Cardiac septum (tissue), 1 donor: ENCODE data around the gene CNN2. TPM values are rescaled to one million over a fixed set of nuclear protein-coding genes. Genes with fewer than 3 reads are reported as not detected.
A peak's percentile ranks its signal among the peaks of the same experiment; 100 is the strongest.

Experiments
- DNase-seq: peaks from one replicate; pipeline ENCODE4 v3.0.0-alpha.2; 2020; ENCODE audit warnings: low spot score
- intact Hi-C: fragments of 100-400 bp; cut with DNase I; formaldehyde crosslinking; loops from one replicate; pipeline ENCODE4 v1.14.0; 2022
- total RNA-seq: library from RNA; stranded (reverse); fragmentation: NEBNext Ultra II Directional; extraction: Animal tissue kit (Norgen Biotek cat#: 25700); gene quantifications from one replicate; pipeline ENCODE4 v1.2.1, GENCODE V29; 2021
- donor health status: DM: no; HTN: no; CAD: no.

CNN2 gene
- total RNA-seq, 1 donor from 2014 or later: 44.8 TPM

DNA sequence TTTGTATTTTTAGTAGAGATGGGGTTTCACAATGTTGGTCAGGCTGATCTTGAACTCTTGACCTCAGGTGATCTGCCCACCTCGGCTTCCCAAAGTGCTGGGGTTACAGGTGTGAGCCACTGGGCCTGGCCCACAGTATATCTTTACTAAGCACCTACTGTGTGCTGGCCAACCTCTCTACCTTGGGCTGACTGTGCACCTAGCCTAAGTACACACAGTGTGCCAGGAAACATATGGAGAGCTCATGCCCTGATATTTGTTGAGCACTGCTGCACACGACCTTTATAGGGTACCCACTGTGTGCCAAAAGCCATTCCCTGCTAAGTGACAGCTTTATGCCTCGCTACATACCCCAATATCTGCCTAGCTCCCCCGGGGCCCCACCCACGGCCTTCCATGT, 34.3 kb downstream of the CNN2 start:
- DNase-seq: no peak
- intact Hi-C loops: no loop called here

DNA sequence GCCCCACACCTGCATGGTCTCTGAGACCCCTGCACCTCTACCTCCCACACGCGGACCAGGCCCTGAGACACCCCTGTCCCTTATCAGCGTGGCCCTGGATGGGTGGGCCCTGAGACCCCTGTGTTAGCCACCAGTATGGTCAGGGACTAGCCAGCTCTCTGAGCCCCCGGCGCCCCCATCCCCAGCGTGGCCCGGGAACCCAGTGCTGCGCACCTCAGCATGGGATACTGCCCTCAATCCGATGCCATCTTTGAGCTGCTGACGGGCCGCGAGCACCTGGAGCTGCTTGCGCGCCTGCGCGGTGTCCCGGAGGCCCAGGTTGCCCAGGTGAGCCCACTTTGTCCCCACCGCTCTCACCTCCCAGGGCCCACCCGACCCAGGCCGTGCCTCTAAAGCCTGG, 35.6 kb downstream of the CNN2 start:
- no peak for DNase-seq
- intact Hi-C loops: no loop called here

DNA sequence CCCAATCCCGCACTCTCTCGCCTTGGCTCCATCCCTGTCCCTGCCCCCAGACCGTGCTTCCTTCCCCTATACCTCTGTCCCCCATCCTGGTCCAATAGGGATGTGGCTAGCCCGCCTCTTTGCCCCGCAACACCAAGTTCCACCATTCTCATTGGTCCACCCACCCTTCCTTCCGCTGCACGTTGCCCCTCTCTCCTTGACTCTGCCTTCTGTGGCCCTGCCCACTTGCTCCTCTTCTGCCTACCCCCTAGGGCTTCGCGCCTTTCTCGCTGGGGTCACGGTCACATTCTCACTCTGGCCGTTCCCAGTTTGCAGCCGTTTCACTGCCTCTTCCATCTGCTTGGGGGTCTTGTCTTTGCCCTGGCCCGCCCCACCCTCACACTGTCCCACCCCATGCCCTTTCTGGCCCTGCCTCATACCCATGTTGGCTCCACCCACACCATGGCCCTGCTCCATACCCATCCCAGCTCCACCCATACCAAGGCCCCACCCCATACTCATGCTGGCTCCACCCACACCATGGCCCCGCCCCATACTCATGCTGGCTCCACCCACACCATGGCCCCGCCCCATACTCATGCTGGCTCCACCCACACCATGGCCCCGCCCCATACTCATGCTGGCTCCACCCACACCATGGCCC, 36.1 kb downstream of the CNN2 start:
- intact Hi-C loops: no loop called here
- no peak for DNase-seq

DNA sequence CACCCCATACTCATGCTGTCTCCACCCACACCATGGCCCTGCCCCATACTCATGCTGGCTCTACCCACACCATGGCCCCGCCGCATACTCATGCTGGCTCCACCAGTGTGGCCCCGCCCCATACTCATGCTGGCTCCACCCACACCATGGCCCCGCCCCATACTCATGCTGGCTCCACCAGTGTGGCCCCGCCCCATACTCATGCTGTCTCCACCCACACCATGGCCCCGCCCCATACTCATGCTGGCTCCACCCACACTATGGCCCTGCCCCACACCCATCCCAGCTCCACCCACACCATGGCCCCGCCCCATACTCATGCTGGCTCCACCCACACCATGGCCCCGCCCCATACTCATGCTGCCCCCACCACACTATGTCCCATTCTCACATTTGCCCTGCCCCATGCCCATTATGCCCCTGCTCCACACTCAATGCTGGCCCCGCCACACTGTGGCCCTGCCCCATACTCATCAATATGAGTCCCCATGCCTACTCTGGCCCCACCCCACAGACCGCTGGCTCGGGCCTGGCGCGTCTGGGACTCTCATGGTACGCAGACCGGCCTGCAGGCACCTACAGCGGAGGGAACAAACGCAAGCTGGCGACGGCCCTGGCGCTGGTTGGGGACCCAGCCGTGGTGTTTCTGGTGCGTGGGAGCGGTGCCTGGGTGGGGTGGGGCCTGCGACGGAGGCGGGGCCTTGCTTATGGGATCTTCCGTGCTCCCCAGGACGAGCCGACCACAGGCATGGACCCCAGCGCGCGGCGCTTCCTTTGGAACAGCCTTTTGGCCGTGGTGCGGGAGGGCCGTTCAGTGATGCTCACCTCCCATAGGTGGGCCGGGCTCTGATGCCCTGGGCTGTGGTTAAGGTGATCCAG, 36.9 kb downstream of the CNN2 start:
- intact Hi-C loops: no loop called here
- DNase-seq: no peak

DNA sequence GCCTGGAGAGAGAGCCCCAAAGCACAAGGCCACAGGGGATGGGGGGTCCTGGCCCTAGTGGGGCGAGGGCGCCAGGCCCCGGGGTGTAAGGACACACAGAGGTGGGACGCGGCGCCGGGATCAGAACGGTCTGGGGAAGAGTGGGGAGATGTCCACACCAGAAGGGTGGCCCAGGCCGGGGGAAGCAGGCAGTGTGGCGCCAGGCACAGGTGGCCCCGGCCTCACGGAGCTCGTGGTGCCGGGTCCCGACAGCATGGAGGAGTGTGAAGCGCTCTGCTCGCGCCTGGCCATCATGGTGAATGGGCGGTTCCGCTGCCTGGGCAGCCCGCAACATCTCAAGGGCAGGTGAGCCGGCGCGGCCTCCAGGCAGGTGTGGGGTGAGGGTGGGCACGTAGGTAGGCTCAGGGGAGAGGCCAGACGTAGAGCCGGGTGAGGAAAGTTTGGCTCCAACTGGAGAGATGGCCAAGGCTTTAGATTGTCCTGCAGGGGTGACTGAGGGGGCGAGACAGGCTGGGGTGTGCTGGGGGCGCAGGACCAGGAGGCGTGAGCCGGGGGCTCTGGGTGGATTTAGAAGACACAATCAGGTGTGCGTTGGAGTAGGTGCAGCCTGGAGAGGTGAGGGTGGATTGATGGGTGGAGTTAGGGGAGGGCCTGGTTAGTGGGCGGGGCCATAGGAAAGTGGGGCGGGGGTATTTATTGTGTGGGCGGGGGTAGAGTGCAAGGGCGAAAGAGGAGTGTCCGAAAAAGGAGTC, 37.7 kb downstream of the CNN2 start:
- no peak for DNase-seq
- intact Hi-C loops: no loop called here

DNA sequence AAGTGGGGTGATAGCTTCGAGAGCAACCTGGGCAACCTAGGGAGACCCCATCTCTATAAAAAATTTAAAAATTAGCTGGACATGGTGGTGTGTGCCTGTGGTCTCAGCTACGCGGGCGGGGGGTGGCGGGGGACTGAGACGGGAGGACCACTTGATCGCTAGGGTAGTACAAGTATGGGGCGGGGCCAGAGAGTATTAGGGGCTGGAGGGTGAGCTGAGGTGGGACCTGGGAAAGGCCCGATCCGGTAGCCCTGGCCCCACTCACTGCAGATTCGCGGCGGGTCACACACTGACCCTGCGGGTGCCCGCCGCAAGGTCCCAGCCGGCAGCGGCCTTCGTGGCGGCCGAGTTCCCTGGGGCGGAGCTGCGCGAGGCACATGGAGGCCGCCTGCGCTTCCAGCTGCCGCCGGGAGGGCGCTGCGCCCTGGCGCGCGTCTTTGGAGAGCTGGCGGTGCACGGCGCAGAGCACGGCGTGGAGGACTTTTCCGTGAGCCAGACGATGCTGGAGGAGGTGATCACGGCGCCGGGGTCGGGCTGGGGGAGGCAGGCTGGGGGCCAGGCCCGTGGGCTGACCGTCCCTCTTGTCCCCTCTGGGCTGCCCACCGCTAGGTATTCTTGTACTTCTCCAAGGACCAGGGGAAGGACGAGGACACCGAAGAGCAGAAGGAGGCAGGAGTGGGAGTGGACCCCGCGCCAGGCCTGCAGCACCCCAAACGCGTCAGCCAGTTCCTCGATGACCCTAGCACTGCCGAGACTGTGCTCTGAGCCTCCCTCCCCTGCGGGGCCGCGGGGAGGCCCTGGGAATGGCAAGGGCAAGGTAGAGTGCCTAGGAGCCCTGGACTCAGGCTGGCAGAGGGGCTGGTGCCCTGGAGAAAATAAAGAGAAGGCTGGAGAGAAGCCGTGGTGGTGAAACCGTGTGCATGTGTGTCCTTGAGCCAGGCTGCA, 38.5 kb downstream of the CNN2 start:
- intact Hi-C loops: no loop called here
- peak; percentile 88 for DNase-seq

DNA sequence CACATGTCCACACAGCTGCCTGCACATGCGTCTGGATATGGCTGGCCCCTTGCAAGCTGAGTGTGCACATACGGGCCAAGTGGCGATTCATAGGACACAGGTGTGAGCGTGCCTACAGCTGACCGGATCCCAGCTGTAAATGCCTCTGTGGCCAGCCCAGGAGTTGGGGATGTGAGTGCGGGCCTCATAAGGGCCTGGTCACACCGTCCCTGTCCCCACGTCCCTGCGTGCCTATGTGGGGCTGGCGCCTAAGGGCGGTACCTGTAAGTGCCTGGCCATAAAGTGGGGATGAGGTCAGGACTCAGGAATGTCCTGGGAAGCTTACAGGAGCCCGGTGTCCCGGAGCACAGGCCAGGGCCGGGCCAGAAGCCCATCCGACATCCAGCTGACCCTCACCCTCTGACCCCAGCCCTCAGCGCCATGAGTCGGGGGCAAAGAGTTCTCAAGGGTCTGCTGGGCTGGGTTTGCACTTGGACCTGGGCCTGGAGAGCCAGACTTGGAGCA, 39.2 kb downstream of the CNN2 start:
- DNase-seq: no peak
- intact Hi-C loops: no loop called here

DNA sequence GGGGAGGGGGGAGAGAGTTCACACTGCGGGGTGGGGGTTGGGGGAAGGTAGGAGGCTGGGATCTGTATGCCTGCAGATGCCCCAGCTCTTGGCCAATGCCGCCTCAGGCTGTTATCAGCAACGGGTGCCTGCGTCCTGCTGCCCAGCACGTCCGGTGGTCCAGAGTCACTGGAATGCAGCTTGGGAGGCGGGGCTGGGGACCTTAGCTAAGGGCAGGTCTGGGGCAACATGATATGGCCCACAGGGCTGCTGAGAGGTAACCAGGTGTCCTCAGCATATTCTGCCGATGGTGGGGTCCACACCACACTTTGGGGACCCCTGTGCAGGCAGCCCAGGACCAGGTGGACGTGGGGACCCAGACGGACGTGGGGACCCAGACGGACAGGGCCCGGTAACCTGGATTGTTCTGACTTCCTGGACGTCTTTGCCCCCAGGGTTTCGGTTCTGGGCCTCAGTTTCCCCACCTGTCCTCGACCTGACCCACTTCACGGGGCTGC, 39.9 kb downstream of the CNN2 start:
- no peak for DNase-seq
- intact Hi-C loops: no loop called here

DNA sequence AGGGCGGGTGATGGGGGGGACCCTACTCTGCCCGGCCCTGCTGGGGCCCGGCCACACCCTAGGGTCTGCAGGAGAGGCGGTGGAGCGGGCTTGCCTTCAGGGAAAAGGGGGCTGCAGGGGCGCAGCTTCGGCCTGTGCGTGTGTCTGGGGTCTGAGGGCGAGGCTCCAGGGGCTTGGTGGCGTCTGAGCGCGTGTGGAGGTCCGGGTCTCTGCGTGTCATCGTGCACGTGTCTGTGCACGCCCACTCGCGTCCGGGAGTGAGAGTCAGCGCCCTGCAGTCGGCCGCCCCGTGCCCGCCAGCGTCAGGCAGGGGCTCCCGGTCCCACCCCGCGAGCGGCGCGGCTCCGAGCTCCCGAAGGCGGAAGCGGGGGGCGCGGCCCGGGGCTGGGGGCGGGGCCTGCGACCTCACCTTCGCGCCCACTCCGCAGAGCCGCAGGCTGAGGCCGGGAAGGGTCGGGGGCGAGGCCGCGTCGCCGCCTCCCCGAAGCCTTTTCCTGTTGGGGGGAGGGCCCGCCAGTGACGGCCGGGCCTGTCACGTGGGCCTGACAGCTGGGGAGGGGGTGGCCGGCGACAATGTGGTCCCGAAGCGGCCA, 40.4 kb downstream of the CNN2 start, which contains the start of gene ARHGAP45:
ARHGAP45 (plus strand) TSS at position 420 of the 593 bp plus-strand sequence. CDS start 239 bp downstream, outside the sequence.
- intact Hi-C loops: no loop called here
- DNase-seq: no peak

DNA sequence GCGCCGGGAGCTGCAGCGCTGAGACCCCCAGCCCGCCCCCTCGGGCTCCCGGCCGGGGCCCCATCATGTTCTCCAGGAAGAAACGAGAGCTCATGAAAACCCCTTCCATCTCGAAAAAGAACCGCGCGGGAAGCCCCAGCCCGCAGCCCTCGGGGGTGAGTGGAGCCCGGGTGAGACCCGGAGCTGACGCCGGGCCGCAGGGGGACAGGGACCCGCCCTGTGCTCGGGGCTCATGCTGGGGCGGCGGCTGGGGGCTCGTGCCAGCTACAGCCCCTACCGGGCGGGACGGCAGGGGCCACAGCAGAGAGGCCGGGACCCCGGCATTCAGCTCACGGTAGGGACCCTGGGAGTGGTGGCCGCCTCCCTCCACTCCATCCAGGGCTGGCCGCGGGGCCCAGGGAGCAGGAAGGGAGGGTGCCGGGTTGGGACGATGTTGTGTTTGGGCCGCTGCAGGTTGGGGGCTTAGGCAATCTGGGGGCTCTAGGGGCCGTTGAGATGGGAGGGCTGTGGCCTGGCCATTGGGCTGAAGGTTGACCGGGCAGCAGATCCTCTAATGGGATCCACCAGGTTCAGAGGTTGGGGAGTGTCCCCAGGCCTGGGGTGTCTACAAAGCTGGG, 41.0 kb downstream of the CNN2 start:
- intact Hi-C loops: no loop called here
- DNase-seq: no peak

DNA sequence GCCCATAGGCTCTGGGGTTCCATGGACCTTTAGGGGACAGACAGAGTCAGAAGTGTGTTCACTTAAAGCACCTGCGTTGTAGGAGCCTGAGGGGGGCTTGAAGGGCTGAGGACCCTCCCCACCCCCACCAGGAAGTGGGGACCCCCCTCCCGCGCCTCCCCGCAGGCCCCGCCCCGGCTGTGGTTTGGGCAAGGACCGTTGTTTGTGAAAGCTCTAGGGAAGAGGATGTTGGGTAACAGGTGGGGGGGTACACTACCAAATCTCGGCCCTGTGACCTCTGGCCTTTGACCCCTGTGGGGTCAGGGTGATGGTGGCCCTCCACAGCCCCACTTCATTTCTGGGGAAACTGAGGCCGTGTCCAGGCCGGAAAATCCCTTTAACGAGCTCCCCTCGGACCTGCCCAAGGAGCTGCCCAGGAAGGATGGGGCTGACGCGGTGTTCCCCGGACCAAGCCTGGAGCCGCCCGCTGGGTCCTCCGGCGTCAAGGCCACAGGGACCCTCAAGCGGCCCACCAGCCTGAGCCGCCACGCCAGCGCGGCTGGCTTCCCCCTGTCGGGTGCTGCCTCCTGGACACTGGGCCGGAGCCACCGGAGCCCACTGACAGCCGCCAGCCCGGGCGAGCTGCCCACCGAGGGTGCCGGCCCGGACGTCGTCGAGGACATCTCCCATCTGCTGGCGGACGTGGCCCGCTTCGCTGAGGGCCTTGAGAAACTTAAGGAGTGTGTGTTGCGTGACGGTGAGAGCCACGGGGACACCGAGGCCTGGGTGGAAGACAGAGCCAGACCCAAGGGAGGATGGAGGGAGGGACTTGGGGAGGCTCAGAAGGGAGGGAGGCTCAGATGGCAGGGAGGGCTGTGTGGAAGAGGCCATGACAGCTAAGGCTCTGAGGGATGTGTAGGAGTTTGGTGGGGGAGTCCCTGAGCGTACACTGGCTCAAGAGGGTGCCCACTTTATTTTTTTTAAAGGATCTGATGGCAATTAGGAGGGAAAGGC, 41.9 kb downstream of the CNN2 start:
- intact Hi-C loops: no loop called here
- peak; percentile 87 for DNase-seq

DNA sequence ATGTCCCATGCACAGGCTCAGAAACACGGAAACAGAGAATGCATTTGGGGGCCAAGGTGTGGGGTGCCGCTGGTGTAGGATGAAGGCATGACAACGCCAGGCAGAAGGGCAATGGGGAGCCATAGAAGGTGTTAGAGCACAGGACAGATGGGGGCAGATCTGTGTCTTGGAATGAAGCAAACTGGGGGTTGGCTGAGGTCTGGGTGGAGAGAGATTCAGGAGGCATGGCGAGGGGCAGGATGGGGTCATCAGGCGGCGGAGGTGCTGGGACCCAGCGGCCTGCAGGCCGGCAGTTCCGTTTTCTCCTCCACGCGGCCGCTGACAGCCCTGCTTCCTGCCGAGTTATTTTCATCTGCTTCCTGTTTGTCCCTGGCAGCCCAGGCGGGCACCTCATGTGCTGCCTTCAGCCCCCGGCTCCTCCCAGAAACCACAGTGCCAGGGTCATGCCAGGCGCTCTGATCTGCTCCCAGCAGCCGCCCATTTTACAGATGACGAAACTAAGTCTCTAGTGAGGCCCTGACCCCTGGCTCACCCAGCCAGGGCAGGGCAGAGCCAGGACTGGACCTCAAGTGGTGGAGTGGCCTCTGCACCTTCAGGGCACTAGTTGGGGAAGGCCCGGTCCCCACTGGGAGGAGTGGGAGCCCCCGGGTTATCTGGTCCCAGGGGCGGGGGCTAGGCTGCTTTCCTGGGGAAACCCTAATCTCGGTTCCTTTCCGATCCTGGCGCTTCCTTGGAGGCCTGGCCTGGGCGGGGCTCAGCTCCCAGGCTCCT, 42.8 kb downstream of the CNN2 start:
- DNase-seq: peak; percentile 93
- intact Hi-C loops: no loop called here

DNA sequence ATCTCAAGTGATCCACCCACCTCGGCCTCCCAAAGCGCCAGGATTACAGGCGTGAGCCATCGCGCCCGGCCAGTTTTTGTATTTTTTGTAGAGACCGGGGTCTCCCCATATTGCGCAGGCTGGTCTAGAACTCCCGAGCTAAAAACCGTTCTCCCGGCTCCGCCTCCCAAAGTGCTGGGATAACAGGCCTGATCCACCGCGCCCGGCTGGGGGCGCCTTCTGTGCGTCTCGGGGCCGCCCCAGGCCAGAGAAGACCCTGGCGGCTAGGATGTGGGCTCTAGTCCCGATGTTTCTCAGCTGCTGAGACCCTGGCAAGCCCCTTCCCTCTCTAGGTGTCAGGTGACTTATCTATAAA, 44.1 kb downstream of the CNN2 start:
- DNase-seq: no peak
- intact Hi-C loops: no loop called here

DNA sequence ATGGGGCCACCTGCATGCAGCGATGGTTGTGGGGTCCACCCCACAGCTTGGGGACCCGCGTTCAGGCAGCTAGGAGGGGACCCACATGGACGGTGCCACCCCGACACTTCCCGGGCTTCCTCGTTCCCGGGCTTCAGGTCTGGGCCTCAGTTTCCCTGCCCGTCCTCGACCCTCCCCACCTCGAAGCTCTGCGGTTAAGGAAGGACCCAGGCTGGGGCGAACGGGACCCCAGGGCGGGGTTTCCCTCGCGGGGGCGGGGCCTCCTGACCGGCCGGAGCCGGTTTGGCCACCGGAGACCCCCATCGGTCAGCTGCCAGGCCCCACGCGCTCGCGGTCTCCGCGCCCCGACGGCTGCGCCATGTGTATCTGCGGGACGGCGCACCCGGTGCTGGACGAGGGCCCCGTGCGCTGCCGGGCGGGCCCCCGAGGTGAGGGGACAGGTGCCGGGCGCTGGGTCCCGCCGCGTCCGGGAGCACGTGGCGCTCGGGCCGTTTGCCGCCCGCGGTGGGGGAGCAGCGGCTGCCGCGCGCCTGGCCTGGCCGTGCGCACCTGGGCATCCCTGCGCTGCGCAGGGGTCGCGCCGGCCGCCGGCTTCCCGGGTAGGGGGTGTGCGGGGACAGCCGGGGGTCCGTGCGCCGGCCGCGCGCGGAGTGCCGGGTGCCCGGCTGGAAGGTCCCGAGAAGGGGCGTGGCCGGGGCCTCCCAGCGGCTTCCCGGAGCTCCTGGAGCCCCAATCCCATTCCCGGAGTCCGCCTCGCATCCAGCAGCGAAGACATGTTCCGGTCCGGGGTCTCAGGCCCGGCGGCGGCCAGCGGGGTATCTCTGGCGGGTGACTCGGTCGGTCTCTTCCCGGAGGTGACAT, 44.8 kb downstream of the CNN2 start:
- no peak for DNase-seq
- intact Hi-C loops: no loop called here

DNA sequence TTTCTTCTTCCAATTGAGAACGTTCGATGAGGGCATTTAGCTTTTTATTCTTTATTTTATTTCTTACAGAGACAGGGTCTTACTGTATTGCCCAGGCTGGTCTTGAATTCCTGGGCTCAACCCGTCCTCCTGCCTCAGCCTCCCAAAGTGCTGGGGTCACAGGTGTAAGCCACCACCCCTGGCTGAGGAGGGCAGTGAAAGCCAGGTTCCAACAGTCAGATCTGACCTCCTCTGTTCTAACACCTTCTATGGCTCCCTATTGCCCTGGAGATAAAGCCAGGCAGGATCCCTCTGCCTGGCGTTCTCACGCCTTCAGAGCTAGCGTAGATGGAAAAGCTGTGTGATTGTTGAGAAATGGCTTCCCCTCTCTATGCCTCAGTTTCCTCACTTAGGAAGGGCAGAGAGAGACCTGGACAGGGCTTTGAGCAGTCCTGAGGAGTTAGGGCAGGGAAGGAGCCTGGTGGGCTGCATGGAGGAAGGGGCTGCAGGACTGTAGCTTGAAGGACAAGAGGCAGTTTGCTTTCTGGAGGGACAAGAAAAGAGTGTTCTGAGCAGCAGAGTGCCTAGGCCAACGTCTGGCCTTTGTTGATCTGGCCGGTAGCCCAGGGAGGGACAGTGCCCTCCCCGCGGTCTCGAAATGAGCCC, 46.1 kb downstream of the CNN2 start:
- intact Hi-C loops: no loop called here
- DNase-seq: no peak
